IPS DF 6.9 (cell line): ENCODE measurements around the gene LIPJ.

Experiments
- DNase-seq: peaks from one replicate; pipeline ENCODE4 v3.0.0-alpha.2; 2013; ENCODE audit warnings: low read depth, low spot score
- H3K27ac ChIP-seq: one replicate; pipeline ENCODE4 v1.5.1; 2013; ENCODE audit warnings: low read length, control low read depth
- H3K27me3 ChIP-seq: 2 replicates; pipeline ENCODE4 v1.6.1; 2013; ENCODE audit warnings: mild to moderate bottlenecking, low read length; ENCODE audit not compliant: control insufficient read depth, insufficient read depth
- H3K36me3 ChIP-seq: 2 replicates; pipeline ENCODE4 v1.6.1; 2013; ENCODE audit warnings: low read length; ENCODE audit not compliant: control insufficient read depth, insufficient read depth
- H3K4me1 ChIP-seq: 2 replicates; pipeline ENCODE4 v1.6.1; 2013; ENCODE audit warnings: low read length; ENCODE audit not compliant: control insufficient read depth, insufficient read depth
- H3K4me3 ChIP-seq: 2 replicates; pipeline ENCODE4 v1.5.1; 2013; ENCODE audit warnings: mild to moderate bottlenecking, low read length
- H3K9me3 ChIP-seq: 2 replicates; pipeline ENCODE4 v1.6.1; 2013; ENCODE audit warnings: low read length, inconsistent platforms; ENCODE audit not compliant: control insufficient read depth, insufficient read depth
- WGBS: extraction: QIAGEN DNeasy Blood & Tissue Kit; methylation state at CpG from one replicate; pipeline ENCODE4 v1.1.7; 2013; ENCODE audit warnings: mixed read lengths, missing lambda C conversion rate; ENCODE audit not compliant: insufficient read length, insufficient coverage; 5-methylcytosine and 5-hydroxymethylcytosine counted together

The LIPJ gene

GRCh38 chr10:88592906-88593305, 6.3 kb downstream of the LIPJ start:
- Histone ChIP-seq H3K36me3 (no peaks in the 10 kb centered on the region), H3K27ac (no peak overlapping the region), H3K9me3 (no peaks in the 10 kb centered on the region), H3K4me3 (no peak overlapping the region), H3K4me1 (no peaks in the 10 kb centered on the region), H3K27me3 (no peaks in the 10 kb centered on the region; the same call in 1 of the 2 replicates)
- DNase-seq, result no peak
- no CpG with 5 or more reads among the region's 2 CpGs for WGBS

DNA sequence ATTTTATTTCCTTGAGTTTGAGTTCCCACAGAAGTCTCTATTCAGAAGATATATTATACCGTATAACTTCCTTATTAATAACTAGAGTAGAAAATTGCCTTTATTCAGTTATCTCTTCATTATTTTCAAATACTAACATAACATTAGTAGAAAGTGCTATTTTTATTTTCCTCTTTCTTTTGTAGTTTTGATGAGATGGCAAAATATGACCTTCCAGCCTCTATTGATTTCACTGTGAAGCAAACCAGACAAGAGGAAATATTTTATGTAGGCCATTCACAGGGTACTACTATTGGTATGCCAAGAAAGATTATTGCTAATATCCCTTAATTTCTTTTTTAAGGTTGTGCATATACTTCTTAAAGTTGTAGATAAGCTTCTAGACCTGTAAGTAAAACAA, 7.9 kb downstream of the LIPJ start:
- Histone ChIP-seq H3K9me3 (no peaks in the 10 kb centered on the region), H3K36me3 (no peaks in the 10 kb centered on the region), H3K27me3 (no peaks in the 10 kb centered on the region; the same call in 1 of the 2 replicates), H3K27ac (no peak overlapping the region), H3K4me3 (no peak overlapping the region), H3K4me1 (no peaks in the 10 kb centered on the region)
- WGBS, result no CpG with 5 or more reads among the region's 1 CpG
- no peak for DNase-seq

DNA sequence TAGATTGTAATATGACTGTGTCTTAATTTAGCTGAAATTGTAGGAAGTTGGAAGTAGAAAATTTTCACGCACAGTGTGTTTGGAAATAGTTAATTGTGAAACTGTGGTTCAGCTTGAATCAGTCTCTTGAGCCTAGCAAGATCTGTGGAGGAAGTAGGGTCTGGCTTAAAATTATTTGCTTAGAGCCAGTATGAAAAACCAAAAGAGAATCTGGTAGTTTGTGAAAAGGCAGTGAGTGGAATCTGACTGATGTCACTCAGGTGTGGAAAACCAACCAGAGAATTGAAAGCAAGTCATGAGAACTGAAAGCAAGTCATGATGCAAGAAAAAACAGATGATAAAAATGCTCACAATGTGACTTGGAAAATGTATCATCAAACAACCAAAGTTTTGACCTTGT, 11.5 kb downstream of the LIPJ start:
- no peaks in the 10 kb centered on the region for H3K9me3 ChIP-seq
- H3K36me3 ChIP-seq, result no peaks in the 10 kb centered on the region
- no peaks in the 10 kb centered on the region for H3K4me1 ChIP-seq
- H3K4me3 ChIP-seq, result no peak overlapping the region
- no CpG with 5 or more reads among the region's 1 CpG for WGBS
- no peaks in the 10 kb centered on the region; the same call in 1 of the 2 replicates for H3K27me3 ChIP-seq
- H3K27ac ChIP-seq, result no peak overlapping the region
- no peak for DNase-seq

DNA sequence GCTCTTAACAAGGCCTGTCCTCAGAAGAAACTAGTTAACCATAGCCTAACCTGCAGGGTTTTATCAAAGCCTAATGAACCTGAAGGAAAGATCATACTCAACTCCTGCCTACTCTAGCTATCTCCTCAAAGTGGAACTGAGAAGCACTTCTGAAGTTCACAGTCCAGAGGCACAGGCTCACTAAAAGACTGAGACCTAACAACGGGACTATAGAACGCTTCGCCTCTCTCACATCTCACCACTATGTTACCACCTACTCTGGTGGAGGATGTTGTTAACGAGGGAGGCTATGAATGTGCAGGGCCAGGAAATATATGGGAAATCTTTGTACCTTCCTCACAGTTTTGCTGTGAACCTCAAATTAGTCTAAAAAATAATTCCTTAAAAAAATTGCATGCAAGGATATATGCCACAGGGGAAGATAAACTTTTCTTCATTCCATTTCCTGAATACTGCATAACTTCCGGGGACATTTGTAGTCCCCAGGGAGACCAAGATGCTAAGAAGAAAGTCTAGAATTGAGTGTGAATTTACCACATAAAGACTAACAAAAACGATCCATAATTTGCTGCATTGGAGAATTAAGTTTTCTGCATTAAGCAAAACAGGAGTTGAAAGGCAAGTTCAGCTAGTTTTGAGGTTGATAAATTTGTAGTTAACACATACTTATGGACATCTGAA, 21.6 kb downstream of the LIPJ start:
- H3K4me3 ChIP-seq, result no peak overlapping the region
- no peaks in the 10 kb centered on the region for H3K4me1 ChIP-seq
- no peaks in the 10 kb centered on the region for H3K27me3 ChIP-seq
- H3K27ac ChIP-seq, result no peak overlapping the region
- no peak for DNase-seq
- no peaks in the 10 kb centered on the region for H3K9me3 ChIP-seq
- no CpG with 5 or more reads among the region's 6 CpGs for WGBS
- no peaks in the 10 kb centered on the region for H3K36me3 ChIP-seq

- H3K27me3 ChIP-seq, result no peaks in the 10 kb centered on the region
- no CpG with 5 or more reads among the region's 2 CpGs for WGBS
These were observed 22.2 kb downstream of the LIPJ start for GRCh38 chr10:88608780-88609179.

DNA sequence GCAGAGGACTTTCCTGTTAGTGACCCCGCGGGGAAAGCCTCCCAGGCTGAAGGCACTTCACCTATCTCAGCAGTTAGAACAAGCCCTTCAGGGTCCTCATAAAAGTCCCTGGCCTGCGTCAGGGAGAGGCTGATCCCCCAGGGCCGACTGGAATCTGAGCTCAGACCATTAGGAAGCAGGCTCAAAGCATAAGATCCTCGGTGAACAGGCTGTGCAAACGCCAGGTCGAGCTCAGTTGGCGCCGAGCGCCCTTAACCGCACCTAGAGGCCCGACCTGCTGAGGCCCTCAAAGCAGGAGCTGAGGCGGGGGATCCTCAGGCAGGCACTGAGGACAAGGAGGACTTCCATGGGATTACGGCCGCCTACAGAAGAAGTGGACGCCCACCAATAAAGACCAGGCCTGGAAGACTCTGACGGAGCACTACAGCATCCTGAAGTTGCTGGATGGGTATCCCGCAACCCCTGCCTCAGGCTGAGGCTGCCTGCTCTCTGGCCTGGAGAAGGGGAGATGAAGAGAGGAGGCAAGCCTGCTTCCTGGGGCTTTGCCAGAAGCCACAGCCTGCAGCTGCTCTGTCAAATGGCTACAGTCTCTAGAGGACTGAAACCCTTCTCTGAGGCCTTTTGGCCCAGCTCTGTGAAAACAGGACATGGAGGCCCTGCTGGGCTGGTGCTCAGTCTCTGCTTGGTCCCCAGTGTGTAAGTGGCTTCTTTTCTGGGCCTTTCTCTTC, 29.9 kb downstream of the LIPJ start:
- no peaks in the 10 kb centered on the region for H3K27me3 ChIP-seq

More at GRCh38 chr10:88608780-88609179, 22.2 kb downstream of the LIPJ start:
- Histone ChIP-seq H3K4me3 (no peak overlapping the region), H3K9me3 (no peaks in the 10 kb centered on the region), H3K36me3 (no peaks in the 10 kb centered on the region), H3K27ac (no peak overlapping the region), H3K4me1 (no peaks in the 10 kb centered on the region)
- no peak for DNase-seq

DNA sequence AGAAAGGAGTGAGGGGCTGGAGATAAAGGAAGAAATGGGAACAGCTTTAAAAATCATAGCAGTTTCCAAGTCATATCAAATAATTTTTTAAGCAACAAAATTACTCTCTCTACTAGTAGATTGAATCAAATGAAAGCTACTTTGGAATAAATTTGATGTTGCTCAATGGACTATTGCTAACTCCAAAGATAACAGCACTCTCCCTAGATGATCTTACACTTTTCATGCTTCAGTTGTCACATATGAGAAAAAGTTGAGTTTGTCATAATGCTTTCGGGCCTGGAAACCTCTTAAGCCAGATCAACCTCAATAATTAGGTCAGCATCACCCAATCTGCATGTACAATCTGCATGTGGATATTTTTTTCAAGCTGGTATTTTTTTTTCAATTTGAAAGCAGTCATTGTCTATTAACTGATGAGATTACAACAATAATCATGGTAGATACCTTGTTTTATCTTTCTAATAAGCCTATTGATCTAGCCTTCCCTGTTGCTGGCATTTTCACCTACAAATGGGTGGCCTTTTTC, 31.3 kb downstream of the LIPJ start:
- H3K9me3 ChIP-seq, result no peaks in the 10 kb centered on the region
- no peaks in the 10 kb centered on the region for H3K36me3 ChIP-seq
- DNase-seq, result no peak
- no peaks in the 10 kb centered on the region for H3K4me1 ChIP-seq
- no CpG with 5 or more reads among the region's 1 CpG for WGBS
- no peak overlapping the region for H3K27ac ChIP-seq
- no peaks in the 10 kb centered on the region for H3K27me3 ChIP-seq
- H3K4me3 ChIP-seq, result no peak overlapping the region

More for the DNA sequence above, 29.9 kb downstream of the LIPJ start:
- H3K36me3 ChIP-seq, result no peaks in the 10 kb centered on the region
- no peaks in the 10 kb centered on the region for H3K9me3 ChIP-seq
- no peaks in the 10 kb centered on the region for H3K4me1 ChIP-seq
- no peak overlapping the region for H3K4me3 ChIP-seq
- no CpG with 5 or more reads among the region's 18 CpGs for WGBS
- no peak for DNase-seq
- no peak overlapping the region for H3K27ac ChIP-seq

GRCh38 chr10:88618496-88618895, 31.9 kb downstream of the LIPJ start:
- DNase-seq, result no peak
- WGBS, result no CpG with 5 or more reads among the region's 1 CpG

DNA sequence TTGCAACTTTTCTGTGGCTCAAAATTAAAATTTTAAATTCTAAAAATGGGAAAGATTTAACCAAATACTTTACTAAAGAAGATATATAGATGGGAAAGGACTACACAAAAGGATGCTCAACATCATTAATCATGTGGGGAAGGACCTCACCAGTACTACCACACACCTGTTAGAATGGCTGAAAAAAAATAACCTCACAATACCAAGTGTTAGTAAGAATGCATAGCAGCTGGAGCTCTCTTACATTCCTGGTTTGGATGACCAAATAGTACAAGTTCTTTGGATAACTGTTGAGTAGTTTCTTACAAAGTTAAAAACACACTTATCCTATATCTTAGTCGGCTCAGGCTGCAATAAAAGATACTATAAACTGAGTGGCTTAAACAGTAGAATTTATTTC, 33.9 kb downstream of the LIPJ start:
- Histone ChIP-seq H3K4me3 (no peak overlapping the region), H3K9me3 (no peaks in the 10 kb centered on the region), H3K27me3 (no peaks in the 10 kb centered on the region), H3K36me3 (no peaks in the 10 kb centered on the region), H3K27ac (no peak overlapping the region), H3K4me1 (no peaks in the 10 kb centered on the region)
- no CpG with 5 or more reads among the region's 1 CpG for WGBS
- DNase-seq, result no peak

More at GRCh38 chr10:88618496-88618895, 31.9 kb downstream of the LIPJ start:
- H3K4me3 ChIP-seq, result no peak overlapping the region
- no peaks in the 10 kb centered on the region for H3K36me3 ChIP-seq
- H3K4me1 ChIP-seq, result no peaks in the 10 kb centered on the region
- no peaks in the 10 kb centered on the region for H3K27me3 ChIP-seq
- no peak overlapping the region for H3K27ac ChIP-seq
- H3K9me3 ChIP-seq, result no peaks in the 10 kb centered on the region

- no peak overlapping the region for H3K27ac ChIP-seq
- no peak for DNase-seq
- H3K27me3 ChIP-seq, result no peaks in the 10 kb centered on the region
- WGBS, result no CpG with 5 or more reads among the region's 2 CpGs
- no peaks in the 10 kb centered on the region for H3K36me3 ChIP-seq
- no peak overlapping the region for H3K4me3 ChIP-seq
- H3K9me3 ChIP-seq, result no peaks in the 10 kb centered on the region
- no peaks in the 10 kb centered on the region for H3K4me1 ChIP-seq
These were observed 37.3 kb downstream of the LIPJ start for GRCh38 chr10:88623835-88624234.
